SHP77 treated with DMSO at 0.1 percent for 48 hours (cell line): ENCODE results near the gene HMG20A.

ENCODE experiments used
- DNase-seq: peaks from one replicate; lab custom pipeline; 2025; lab: John Stamatoyannopoulos, UW

HMG20A gene

GRCh38 chr15:77521206-77521605 lies 100.5 kb downstream of the HMG20A start:
- DNase-seq, result no peak

- no peak for DNase-seq
These were observed 104.7 kb downstream of the HMG20A start for GRCh38 chr15:77525400-77525811.

GRCh38 chr15:77525907-77526594 lies 105.4 kb downstream of the HMG20A start:
- DNase-seq, result no peak

- DNase-seq, result no peak
These were observed 106.0 kb downstream of the HMG20A start for GRCh38 chr15:77526595-77527163.

GRCh38 chr15:77527164-77527778 lies 106.6 kb downstream of the HMG20A start:
- no peak for DNase-seq

GRCh38 chr15:77527831-77528231 lies 107.1 kb downstream of the HMG20A start:
- DNase-seq, result no peak

GRCh38 chr15:77528290-77528967 lies 107.7 kb downstream of the HMG20A start:
- DNase-seq, result no peak

GRCh38 chr15:77528968-77529319 lies 108.3 kb downstream of the HMG20A start:
- DNase-seq, result no peak

- no peak for DNase-seq
These were observed 108.9 kb downstream of the HMG20A start for GRCh38 chr15:77529394-77530159.

GRCh38 chr15:77530576-77530975 lies 109.9 kb downstream of the HMG20A start:
- DNase-seq, result no peak

GRCh38 chr15:77531191-77532000 lies 110.7 kb downstream of the HMG20A start:
- DNase-seq, result no peak

- no peak for DNase-seq
These were observed 111.5 kb downstream of the HMG20A start for GRCh38 chr15:77532067-77532710.

GRCh38 chr15:77532846-77533245 lies 112.2 kb downstream of the HMG20A start:
- DNase-seq, result no peak

GRCh38 chr15:77533578-77534430 lies 113.1 kb downstream of the HMG20A start:
- DNase-seq, result no peak
